HG03469 (cell line): ENCODE results near the gene CXCR1.
"Not testable (repeated sequence)": the region's sequence is repeated elsewhere in the genome, so short reads cannot be mapped to it uniquely, and the experiment has no call there.

ENCODE experiments used
- ATAC-seq: cut with Tn5 transposase; IDR thresholded peaks from one replicate; pipeline ENCODE4 v1.9.1; 2021; ENCODE audit warnings: mild to moderate bottlenecking, moderate library complexity, moderate number of reproducible peaks; ENCODE audit not compliant: unreplicated experiment

Gene CXCR1

DNA sequence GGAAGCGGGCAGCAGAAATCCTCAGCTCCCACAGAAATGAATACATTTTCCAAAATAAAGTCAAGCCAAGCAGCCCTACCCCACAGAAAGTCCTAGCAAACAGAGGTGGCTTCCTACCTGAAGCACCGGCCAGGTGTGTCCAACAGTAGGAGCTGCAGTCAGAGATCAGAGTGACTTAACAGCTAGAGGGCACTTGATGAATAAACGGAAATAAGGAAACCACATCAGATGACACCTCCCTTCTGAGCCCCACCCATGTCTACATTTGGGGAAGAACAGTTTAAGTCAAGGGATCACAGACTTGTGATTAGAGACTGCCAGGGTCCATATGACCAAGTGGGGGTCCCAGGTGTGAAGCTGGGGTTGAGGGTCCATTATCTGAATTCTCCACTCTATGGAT, at the start of gene CXCR1:
Gene CXCR1, minus strand, starts transcription at position 172 of the 400 bp plus-strand sequence. CDS start 1,751 bp downstream, outside the sequence.
- no peak for ATAC-seq

DNA sequence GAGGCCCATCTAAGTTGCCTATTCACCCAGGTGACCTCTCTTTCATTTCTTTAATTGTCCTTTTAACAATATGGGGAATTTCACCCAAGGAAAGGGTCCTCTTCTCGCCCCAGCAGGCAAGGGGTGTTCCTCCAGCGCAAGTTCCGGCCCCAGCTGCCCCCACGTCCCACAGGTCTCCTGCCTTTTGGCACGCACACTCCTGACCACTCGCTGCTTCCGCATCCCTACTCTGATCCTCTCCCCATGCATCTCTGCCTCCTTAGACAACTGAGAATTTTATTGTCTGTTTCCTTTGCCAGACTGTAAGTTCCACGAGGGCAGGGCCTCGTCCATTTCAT, 49.5 kb upstream of the CXCR1 start:
- no peak for ATAC-seq

DNA sequence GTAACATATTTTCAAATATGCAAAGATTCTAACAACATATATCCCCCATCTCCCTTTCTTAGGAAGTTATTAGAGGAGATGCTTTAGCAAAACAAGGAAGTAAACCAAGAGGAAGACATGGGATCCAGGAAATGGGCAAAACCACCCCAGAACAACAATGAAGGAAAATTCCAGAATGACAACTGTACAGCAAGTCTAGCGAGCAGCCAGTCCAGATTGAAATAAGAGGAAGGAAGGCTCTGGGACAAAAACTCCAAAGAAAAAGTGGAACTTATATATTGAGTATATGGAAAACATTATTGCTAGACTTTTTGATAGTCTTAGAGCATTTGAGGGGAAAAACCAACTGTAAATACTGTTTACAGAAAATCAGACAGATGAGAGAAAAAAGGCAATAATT, 47.4 kb upstream of the CXCR1 start:
- no peak for ATAC-seq

DNA sequence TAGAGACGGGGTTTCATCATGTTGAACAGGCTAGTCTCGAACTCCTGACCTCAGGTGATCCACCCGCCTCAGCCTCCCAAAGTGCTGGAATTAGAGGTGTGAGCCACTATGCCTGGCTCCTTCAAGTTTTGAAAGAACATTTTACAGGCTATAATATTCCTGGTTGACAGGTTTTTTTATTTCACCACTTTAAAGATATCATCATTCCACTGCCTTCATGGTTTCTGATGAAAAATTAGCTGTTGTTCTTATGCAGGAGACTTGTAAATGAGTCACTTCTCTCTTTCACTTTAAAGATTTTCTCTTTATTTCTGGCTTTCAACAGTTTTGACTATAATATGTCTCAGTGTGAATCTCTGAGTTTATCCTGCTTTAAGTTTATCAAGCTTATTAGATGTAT, 42.3 kb upstream of the CXCR1 start:
- no peak for ATAC-seq

DNA sequence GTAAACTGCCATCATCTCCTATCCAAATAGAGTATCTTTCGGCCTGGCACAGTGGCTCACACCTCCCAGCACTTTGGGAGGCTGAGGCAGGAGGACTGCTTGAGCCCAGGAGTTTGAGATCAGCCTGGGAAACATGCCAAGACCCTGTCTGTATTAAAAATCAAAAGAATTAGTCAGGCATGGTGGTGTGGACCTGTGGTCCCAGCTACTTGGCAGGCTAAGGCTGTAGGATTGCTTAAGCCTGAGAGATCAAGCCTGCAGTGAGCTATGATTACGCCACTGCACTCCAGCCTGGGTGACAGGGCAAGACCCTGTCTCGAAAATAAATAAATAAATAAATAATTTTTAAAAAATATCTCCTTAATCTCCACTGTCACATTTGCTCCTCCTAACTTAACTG, 35.5 kb upstream of the CXCR1 start:
- ATAC-seq = no peak

DNA sequence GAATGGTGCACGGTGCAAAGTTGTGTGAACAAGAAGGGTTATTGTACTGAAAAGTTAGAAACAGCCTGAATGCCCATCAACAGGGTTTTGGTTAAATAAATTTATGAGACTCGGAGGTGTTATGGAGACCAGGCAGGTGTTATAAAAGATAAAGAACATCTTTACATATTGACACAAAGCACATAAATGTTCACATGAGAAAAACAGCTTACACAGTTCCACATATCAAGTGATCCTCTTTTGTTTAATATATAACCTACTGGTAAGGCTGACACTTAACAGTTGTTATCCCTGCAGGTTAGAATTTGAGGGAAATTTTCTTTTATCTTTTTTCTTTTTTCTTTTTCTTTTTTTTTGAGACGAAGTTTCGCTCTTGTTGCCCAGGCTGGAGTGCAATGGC, 30.2 kb upstream of the CXCR1 start:
- no peak for ATAC-seq

DNA sequence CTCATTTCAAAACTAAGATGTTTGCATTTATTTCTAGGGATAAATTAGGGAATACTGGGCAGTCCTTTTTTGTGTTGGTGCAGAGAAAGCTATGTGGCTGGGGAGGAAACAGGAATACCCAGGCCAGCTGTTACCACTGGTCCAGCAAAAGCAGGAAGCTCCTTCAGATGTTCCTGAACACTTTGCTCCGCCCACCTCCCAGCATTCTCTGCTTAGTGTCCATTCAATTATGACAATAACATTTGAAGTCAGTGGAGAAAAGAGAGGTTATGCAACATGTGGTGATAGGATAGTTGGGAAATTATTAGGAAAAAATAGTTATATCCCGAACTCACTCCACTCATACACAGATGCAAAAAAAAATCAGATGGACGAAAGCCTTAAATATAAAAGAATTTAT, 28.1 kb upstream of the CXCR1 start:
- ATAC-seq = no peak

DNA sequence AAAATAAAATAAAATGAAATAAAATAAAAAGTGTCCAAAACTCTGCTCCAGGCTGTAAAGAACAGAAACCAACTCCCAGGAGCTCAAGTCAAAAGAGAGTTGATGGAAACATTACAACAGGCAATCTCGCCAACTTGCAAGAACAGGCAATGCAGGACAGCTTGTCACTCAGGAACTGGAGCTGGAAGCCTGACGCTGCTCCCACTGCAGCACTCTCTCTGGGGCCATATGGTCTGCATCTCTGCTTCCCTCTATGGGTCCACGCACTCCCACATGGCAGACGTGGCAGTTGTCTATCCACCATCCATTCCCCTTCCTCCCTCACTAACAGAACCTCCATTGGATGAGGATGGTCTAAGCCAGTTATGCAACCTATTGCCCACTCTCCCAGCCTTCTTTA, 26.9 kb upstream of the CXCR1 start:
- ATAC-seq = no peak

DNA sequence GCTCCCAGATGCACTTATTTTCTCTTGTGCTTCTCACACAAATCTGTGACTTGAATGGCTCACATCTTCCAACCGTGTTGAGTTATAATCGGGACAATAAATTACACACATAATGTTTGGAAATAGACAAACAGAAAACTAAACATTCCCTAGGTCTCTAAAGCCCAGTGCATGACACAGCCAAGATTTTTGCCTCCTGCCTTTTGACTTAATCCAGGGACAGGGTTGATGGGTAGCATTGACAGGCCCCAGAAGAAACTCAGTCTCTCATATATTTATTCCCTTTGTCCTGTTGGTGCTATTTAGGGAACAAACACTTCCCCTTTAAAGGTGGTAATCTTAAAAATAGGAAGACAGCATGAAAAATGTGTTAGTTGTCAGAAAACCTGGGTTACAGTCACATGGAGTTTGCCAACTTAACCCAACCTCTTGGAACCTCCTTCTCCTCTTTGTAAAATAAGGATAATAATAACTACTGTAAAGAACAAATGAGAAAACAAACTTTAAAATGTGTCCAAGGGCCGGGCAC, 26.2 kb upstream of the CXCR1 start:
- ATAC-seq = no peak

DNA sequence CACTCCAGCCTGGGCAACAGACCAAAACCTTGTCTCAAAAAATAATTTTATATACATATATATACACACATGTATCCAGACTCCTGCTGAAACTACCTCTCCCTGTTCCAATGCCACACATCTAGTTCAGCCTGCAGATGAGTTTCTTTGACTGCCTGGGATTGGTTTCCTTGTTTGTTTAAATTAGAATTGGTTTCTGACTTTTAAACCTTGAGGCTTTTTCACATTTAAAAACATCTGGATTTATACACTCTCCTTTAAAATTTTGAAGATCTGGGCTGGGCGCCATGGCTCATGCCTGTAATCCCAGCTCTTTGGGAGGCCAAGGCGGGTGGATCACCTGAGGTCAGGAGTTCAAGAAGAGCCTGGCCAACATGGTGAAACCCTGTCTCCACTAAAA, 21.8 kb upstream of the CXCR1 start:
- no peak for ATAC-seq

DNA sequence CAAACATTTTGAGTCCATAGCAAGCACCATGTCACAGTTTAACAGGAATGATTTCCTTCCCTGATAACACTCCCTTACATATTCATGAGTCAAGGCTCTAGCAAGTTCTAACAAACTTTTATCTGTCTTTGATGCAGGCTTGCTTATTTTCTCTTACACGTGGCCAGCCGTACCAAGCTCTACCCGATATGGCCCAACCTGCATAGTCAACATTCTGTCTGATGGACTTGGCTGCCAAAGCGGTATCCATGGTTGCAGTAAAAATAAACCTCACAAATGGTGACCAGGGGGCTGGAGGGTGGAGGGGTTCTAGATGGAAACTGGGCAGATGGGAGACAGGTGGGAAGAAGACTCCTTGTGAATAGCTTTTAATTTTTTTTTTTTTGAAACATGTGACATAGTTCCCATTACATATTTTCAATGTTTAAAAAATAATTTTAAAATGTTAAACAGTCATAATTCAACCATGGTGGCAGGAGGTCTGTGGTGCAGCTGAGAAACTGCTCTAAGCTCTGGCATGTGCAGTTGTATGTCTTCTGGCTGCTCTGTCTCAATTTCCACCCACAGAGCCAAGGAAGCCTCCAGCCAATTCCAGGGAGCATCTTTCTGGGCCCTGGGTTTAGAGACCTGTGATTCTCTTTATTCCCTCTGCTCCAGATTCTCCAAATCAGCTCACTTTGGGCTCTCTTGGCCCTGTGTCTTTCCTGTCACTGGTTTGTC, 20.7 kb upstream of the CXCR1 start:
- ATAC-seq = no peak

DNA sequence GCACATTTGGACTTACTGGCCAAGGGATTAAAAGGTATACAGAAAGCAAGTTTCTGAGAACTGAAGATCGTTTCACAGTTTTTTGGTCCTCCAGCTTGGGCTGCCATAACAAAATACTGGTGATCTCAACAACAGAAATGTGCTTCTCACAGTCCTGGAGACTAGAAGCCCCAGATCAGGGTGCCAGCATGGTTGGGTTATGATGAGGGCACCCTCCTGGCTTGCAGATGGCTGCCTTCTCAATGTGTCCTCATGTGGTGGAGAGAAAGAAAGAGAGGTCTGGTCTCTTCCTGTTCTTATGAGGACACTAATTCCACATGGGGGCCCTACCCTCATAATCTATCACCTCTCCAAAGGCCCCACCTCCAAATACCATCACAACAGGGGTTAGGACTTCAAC, 20.1 kb upstream of the CXCR1 start:
- ATAC-seq = no peak

DNA sequence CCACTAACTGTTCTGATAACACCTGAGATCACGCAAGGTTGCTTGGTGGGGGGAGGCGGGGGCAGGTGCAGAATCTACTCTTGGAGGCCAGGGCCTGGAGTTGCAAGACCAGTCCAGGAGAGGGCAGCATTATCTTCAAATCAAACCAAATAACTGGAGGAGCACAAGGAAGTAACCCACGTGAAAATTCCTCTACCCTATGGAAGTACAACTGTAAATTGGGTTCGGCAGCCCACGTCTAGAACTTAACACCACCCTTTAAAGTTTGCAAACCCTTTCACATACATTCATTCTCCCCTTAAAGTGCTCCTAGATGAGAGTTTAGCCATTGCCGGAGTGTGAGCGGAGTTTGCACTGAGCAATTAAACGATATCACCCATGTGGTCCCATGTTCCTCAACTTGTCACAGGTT, 19.6 kb upstream of the CXCR1 start:
- ATAC-seq = no peak

DNA sequence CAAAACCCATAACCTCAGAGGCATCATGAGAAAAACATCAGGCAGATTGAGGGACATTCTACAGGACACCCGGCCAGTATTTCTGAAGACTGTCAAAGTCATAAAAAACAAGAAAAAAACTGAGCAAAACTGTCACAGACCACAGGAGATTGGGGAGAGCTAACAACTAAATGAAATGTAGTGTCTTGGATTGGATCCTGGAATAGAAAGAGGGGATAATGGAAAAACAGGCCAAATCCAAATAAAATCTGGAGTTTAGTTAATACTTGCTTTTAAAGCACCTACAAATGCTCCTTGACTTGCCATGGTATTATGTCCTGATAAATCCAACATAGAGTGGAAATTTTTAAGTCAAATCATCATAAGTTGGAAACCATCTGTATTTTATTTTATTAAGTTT, 17.6 kb upstream of the CXCR1 start:
- no peak for ATAC-seq

DNA sequence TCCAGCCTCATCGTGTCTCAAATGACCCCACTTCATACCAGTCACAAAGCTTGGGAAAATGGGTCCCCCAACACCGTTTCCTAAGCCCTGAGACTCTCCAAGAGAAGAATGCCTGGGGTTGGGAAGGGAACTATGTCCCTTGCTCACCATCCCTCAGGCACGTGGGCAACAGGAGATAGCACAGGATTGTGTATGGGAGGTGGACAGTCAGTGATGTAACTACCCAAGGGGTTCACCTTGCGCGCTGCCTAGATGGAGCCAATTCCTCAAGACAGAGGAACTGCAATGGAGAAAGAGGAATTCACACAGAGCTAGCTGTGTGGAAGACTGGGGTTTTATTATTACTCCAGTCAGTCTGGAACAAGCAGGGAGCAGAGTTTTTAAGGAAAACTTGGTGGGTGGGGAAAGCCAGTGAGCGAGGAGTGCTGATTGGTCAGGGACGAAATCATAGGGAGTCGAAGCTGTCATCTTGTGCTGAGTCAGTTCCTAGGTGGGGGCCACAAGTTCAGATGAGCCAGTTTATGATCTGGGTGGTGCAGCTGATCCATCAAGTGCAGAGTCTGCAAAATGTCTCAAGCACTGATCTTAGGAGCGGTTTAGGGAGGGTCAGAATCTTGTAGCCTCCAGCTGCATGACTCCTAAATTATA, 13.8 kb upstream of the CXCR1 start:
- ATAC-seq = no peak

DNA sequence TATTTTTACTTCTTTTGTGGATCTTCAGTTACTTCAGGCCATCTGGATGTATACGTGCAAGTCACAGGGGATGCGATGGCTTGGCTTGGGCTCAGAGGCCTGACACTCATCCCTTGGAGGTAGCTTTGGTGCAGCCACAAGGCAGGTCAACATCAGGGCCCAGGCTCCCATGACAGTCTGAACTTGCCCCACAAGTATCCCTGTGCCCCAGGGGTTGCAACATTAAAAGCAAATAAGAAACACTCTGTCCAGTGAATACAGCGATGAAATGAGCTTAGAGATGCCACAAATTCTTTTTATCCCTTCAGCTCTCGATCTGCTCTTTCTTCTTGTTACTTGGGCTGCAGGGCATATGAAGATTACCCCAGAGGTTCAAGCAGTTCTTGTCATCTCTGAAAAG, 13.0 kb upstream of the CXCR1 start:
- no peak for ATAC-seq

DNA sequence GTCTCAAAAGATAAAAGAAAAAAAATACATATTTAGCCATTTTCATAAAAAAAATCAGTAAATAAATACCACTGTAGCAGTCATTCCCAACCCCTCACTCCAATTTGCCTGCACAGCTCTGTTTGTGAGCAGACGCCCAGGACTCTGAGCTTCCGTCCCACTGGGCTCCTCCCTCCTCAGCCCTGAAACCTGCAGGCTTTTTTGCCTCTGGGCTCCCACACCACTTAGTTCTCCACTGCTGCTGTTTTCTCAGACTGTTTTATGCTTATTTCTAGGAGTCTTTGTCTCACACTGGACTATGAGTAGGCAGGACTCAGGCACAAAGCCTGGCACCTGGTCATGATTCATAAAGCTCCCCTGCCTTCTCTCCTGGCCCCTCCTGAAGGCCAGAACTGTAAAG, 6.1 kb upstream of the CXCR1 start:
- ATAC-seq = no peak

DNA sequence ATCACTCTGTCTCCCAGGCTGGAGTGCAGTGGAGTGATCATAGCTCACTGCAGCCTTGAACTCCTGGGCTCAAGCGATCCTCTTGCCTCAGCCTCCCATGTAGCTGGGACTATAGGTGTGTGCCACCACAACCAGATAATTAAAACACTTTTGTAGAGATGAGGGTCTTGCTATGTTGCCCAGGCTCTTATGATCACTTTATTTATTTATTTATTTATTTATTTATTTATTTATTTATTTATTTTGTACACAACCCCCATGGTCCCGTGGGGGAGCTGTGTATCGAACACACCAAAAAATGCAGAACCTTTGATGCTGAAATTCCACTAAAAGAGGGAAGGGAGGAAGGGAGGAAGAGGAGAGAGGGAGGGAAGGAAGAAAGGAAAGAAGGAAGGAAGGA, 5.0 kb upstream of the CXCR1 start:
- ATAC-seq = not testable (repeated sequence)

DNA sequence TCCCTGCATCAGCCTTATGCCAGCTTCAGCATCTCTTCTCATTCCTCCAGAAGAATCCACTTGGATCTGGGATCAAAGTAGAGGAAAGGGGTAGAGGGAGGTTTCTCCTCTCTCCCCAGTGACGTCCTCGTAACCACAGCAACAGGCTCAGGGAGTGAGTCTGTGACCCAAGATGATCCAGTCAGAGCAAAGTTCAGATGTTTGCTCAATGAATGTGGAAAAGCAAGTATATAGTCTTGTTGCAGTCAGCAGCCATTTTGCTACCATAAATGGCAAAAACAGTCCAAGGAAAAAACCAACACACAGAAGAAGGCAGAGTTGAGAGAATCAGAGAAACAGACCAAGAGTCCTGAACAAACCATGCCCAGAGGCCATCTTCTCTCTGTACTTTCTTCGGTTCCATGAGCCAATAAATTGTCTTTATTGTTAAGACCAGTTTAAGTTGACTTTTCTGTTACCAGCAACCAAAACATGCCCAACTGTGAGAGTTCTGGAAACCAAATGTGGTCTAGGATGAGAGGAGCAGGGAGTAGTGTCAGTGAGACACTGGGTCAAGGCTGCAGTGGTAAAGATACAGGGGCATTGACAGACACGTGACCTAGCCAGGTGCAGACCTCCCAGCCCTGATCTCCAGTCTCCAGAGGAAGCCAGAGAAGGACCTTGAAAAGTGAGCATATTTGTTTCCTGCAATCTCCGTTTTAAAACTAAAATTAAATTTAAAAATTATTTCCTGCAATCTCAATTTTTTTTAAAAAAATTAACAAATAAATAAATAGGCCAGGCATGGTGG, 3.2 kb upstream of the CXCR1 start:
- no peak for ATAC-seq

DNA sequence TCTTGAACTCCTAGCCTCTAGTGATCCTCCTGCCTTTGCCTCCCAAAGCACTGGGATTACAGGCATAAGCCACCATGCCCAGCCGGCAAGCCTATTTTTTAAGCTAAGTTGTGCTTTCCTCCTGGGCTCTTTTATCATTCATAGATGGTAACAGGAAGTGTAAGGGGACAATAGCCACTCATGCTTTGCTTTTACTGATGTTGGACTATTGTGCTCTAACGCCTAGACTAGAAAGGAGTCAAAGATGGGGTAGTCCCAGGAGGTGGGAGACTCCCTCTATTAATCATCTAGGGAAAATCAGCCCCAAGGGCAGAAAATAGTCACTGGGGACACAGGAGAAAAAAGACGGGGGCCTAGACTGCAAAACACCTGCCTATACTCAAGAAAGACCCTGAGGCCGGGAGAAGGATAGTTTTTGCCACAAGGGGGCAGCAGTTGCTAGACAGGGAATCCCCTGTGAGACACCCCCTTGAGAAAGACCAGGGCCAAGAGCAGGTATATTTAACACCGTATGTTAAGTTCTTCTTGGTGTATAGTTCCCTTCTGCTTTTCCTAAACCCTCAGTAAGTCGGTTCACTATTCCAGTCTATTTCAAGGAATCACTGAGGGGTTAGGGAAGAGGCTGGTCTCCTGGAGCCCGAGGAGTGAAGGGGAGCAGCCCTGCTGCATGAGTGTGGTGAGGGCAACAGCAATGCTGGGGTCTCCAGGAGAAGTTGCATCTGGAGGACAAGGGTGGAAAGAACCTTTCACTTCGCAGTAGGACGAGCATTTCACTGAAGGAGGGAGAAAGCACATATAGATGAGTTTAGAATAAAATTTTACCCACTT, 2.1 kb upstream of the CXCR1 start:
- no peak for ATAC-seq

DNA sequence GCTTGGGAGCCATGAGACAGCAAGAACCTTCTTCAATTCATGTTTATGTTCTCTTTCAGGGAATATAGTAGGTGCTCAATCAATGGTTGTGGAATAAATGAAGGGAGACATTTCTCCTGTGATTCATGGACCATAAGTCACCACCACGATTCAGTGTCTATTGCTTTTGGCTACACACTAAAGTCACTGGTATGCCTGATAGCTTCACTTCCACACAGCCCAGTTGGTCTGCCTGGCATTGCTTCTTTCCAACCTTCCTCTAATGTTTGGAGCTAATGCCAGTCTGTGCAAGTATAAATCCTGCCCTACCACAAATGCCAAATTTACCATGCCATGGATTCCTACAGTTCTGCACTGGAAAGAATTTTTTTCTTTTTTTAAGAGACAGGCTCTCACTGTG, 1.3 kb upstream of the CXCR1 start:
- no peak for ATAC-seq
